Cardiac atrium fibroblast (primary cell): ENCODE results near the gene SIRT6. TPM values are rescaled to one million over a fixed set of nuclear protein-coding genes. Genes with fewer than 3 reads are reported as not detected.

Experiments
- total RNA-seq: library from RNA; depleted of rRNA; stranded (reverse); fragments of >200 nt; gene quantifications from 2 replicates; pipeline ENCODE4 v1.2.3, GENCODE V29; 2015

Gene SIRT6
- 12.6 and 64.3 TPM in 2 replicates for total RNA-seq

DNA sequence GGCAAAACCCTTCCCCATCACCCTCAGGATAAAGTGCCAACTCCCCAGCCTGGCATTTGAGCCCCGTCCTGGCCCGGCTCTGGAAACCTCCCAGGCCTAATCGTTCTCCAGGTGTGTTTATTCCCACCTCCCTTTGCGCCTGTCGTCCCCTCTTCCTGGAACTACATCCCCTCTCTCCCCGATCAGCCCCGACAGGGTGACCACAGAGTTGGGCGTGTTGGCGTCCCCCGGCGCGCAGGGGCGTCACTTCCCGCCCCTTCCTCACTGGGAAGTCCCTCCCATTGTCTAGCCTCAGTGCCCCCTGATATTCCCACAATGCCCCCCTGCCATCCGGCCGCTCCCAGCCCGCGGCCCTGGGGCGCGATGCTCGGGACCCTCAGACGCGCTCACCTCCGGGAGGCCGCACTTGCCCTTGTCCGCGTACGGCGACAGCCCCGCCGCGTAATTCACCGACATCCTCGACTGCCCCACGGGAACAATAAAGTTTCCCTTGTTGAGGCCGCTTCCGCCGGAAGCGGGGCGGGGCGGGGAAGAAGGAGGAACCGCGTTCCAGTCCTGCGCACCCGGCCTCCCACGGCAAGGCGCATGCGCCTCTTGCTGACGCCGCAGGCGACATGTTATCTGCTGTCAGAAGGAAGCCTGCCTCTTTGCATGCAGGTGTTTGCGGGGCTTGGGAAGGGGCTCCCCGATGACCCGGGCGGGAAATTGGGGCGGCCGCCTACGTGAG lies at the start of gene SIRT6, which contains the start of gene ANKRD24:
Gene SIRT6 (minus strand): TSS at position 480 of the 727 bp plus-strand sequence. CDS start 24 bp downstream, at position 456.
Gene ANKRD24 (plus strand): TSS at position 606 of the 727 bp plus-strand sequence. CDS start 3,737 bp downstream, outside the sequence.

GRCh38 chr19:4229179-4229931 lies 47.0 kb upstream of the SIRT6 start, which contains the start of gene EBI3:
Gene EBI3, plus strand, starts transcription at chr19:4229523. Its CDS starts 28 bp downstream, at chr19:4229551.

Other genes with a start within 250 kb of the SIRT6 start
- not detected in 2 replicates for gene NMRK2, start 249.5 kb downstream of the SIRT6 start, total RNA-seq
- 81.3 and 105 TPM in 2 replicates for gene DAPK3, start 211.5 kb downstream of the SIRT6 start, total RNA-seq
- 3,114 and 3,417 TPM in 2 replicates for gene EEF2, start 197.1 kb downstream of the SIRT6 start, total RNA-seq
- gene PIAS4, start 174.8 kb downstream of the SIRT6 start, total RNA-seq = 14.6 and 18.2 TPM in 2 replicates
- gene ZBTB7A, start 115.7 kb downstream of the SIRT6 start, total RNA-seq = 26.9 and 27.3 TPM in 2 replicates
- 177 and 212 TPM in 2 replicates for gene MAP2K2, start 58.4 kb downstream of the SIRT6 start, total RNA-seq
- gene CREB3L3, start 28.9 kb downstream of the SIRT6 start, total RNA-seq = not detected in 2 replicates
- 0.49 and 0.90 TPM in 2 replicates for gene ANKRD24, start 126 bp upstream of the SIRT6 start, total RNA-seq
- 0.18 and 3.4 TPM in 2 replicates for gene EBI3, start 47.0 kb upstream of the SIRT6 start, total RNA-seq
- gene YJU2, start 64.5 kb upstream of the SIRT6 start, total RNA-seq = 14.1 and 14.6 TPM in 2 replicates
- not detected in 2 replicates for gene SHD, start 96.7 kb upstream of the SIRT6 start, total RNA-seq
- not detected in 2 replicates for gene TMIGD2, start 119.8 kb upstream of the SIRT6 start, total RNA-seq
- gene FSD1, start 122.0 kb upstream of the SIRT6 start, total RNA-seq = 3.1 and 6.7 TPM in 2 replicates
- 1.8 and 2.6 TPM in 2 replicates for gene STAP2, start 156.3 kb upstream of the SIRT6 start, total RNA-seq
- gene MPND, start 161.0 kb upstream of the SIRT6 start, total RNA-seq = 1.3 and 3.4 TPM in 2 replicates
- 105 and 109 TPM in 2 replicates for gene SH3GL1, start 218.0 kb upstream of the SIRT6 start, total RNA-seq
- 4.5 and 12.5 TPM in 2 replicates for gene CHAF1A, start 220.1 kb upstream of the SIRT6 start, total RNA-seq